Breast epithelium (tissue), 4 donors: ENCODE results near the gene NUBP1. TPM values are rescaled to one million over a fixed set of nuclear protein-coding genes. Genes with fewer than 3 reads are reported as not detected.

Experiments
- DNase-seq, 2 donors: peaks; one replicate each; pipeline ENCODE4 v3.0.0-alpha.2; 2019; ENCODE audit warnings: low spot score in 2 of 2
- H3K27ac ChIP-seq, 2 donors: fragments of 200-600 bp; sonication (generic) in 1 of 2; one replicate each; pipeline ENCODE4 v1.5.1; 2016 to 2019; ENCODE audit warnings: mild to moderate bottlenecking in 1 of 2
- H3K27me3 ChIP-seq, 2 donors: fragments of 200-600 bp; sonication (generic) in 1 of 2; one replicate each; pipeline versions ENCODE4 v1.5.1 to v1.6.0; 2017 to 2019; ENCODE audit warnings: control low read depth in 1 of 2, mild to moderate bottlenecking in 1 of 2
- H3K36me3 ChIP-seq: fragments of 200-600 bp; one replicate; pipeline ENCODE4 v1.5.1; 2019
- H3K4me1 ChIP-seq, 2 donors: fragments of 200-600 bp; sonication (generic); one replicate each; pipeline ENCODE4 v1.5.1; 2016 to 2019; ENCODE audit warnings: control low read depth in 1 of 2
- H3K4me3 ChIP-seq, 3 donors: fragments of 200-600 bp; sonication (generic); 1 replicate in 2 of 3; 2 replicates in 1 of 3; pipeline ENCODE4 v1.5.1; 2016 to 2019; ENCODE audit warnings: mild to moderate bottlenecking in 3 of 3, moderate library complexity in 2 of 3
- H3K9me3 ChIP-seq, 2 donors: fragments of 200-600 bp; sonication (generic) in 1 of 2; one replicate each; pipeline ENCODE4 v1.5.1; 2016 to 2019; ENCODE audit warnings: control low read depth in 1 of 2
- CTCF ChIP-seq, 3 donors: fragments of 450-650 bp; IDR thresholded peaks; one replicate each; pipeline ENCODE4 v1.5.1; 2016 to 2017; ENCODE audit warnings: antibody characterized with exemption in 3 of 3, mild to moderate bottlenecking in 3 of 3, moderate library complexity in 3 of 3
- POLR2A ChIP-seq: fragments of 450-650 bp; IDR thresholded peaks from one replicate; pipeline ENCODE4 v1.6.1; 2016; ENCODE audit warnings: antibody characterized with exemption, mild to moderate bottlenecking, moderate library complexity
- POLR2AphosphoS5 ChIP-seq, 3 donors: sonication (generic); formaldehyde crosslinking; IDR thresholded peaks; one replicate each; pipeline ENCODE4 v1.6.1; 2017; ENCODE audit warnings: antibody characterized with exemption in 3 of 3
- intact Hi-C: fragments of 100-400 bp; cut with DNase I; formaldehyde crosslinking; loops from one replicate; pipeline ENCODE4 v1.15.1; 2023; ENCODE audit warnings: low total_unique reads
- total RNA-seq, 3 donors: library from RNA; depleted of rRNA; stranded (reverse); fragments of >200 nt; gene quantifications; one replicate each; pipeline ENCODE4 v1.1.0, GENCODE V29; 2016

The NUBP1 gene
- total RNA-seq, 3 donors from 2014 or later: 19.7 to 32.1 (median 28.8) TPM

DNA sequence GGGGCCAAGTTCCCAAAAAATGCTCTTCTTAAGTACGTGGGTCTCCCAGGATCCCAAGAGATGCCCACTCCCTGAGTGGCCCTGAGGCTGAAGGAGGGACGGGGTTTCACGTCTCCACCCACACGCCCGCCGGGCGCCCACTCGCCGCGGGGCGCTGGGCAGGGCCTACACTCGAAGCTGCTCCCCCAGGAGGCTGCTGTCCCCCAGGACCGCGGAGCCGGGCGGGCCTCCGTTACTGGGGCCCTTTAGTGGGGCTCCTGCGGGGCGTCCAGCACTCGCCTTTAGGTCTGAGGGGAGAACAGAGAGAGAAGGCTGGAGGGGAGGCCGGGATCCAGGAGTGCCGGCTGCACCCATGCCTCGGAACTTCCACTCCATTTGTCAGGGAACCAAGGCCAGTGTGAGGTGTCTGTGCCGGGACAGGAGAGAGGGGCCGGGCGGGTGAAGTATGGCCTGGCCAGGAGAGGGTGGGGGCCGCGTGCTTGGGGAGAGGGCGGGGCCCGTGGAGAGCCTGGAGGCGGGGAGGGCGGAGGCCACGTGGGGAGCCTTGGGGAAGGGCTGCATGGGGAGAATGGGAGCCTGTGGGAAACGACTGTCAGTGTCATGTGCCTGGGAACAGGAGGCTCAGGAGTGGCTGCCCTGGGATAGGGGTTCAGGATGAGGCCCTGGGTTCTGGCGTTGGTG, 18.8 kb downstream of the NUBP1 start:
- Histone ChIP-seq H3K27ac (no peak overlapping the region), H3K4me3 (no peak overlapping the region), H3K36me3 (peaks cover 23% of the 10 kb centered on the region), H3K9me3 (no peaks in the 10 kb centered on the region), H3K27me3 (no peaks in the 10 kb centered on the region), H3K4me1 (no peaks in the 10 kb centered on the region)
- no peak for DNase-seq
- intact Hi-C loops: no loop called here
- TF ChIP-seq POLR2AphosphoS5 (IDR thresholded peaks at IDR 0.05) (no peak), CTCF (IDR thresholded peaks at IDR 0.05) (no peak), POLR2A (no peak)

DNA sequence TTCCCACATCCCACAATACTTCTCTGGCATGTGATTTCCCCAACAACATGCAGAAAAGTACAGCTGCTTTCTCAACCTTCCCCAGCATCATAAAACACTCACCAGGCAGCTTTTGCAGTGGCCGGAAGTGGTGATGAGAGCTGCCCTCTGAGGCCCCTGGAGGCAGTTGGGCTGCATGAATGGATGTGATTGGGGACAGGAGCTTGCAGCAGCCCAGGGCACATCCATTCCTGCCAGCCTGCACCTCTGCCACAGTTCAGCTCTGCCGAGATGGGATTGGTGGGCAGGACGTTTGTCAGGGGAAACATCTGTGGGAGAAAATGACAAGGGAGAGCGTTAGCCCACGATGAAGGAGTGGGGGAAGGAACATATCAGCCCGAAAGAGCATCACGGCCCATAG, 19.8 kb downstream of the NUBP1 start:
- Histone ChIP-seq H3K27ac (no peak overlapping the region), H3K36me3 (peaks cover 18% of the 10 kb centered on the region), H3K27me3 (no peaks in the 10 kb centered on the region), H3K4me3 (no peak overlapping the region), H3K9me3 (no peaks in the 10 kb centered on the region), H3K4me1 (no peaks in the 10 kb centered on the region)
- no peak for DNase-seq
- intact Hi-C loops: no loop called here
- no peak for TF ChIP-seq POLR2AphosphoS5 (IDR thresholded peaks at IDR 0.05)
- TF ChIP-seq CTCF (IDR thresholded peaks at IDR 0.05): no peak
- TF ChIP-seq POLR2A: no peak

DNA sequence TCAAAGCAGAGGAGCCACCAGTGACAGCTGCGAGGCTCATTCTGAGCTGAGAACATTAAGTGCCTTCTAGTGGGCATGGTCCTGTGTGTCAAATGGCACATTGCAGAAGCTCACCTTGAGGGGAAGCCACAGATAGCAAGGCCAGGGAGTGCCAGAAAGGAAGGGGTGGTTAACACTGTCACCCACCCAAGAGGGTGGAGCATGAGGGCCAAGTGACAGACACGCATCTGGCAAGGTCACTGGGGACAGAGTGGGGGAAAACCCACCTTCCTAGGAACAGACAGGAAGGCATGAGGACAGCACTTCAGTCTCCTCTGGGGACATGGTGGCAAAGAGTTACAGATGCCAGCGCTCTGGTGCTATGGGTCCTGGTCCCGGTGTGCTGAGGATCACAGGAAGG, 22.1 kb downstream of the NUBP1 start:
- Histone ChIP-seq H3K4me3 (no peak overlapping the region), H3K9me3 (no peaks in the 10 kb centered on the region), H3K36me3 (peaks cover 6% of the 10 kb centered on the region), H3K4me1 (no peaks in the 10 kb centered on the region), H3K27ac (no peak overlapping the region), H3K27me3 (no peaks in the 10 kb centered on the region)
- DNase-seq: no peak
- intact Hi-C loops: no loop called here
- TF ChIP-seq POLR2A (no peak), CTCF (IDR thresholded peaks at IDR 0.05) (no peak), POLR2AphosphoS5 (IDR thresholded peaks at IDR 0.05) (no peak)

GRCh38 chr16:10767127-10767526, 23.5 kb downstream of the NUBP1 start:
- Histone ChIP-seq H3K4me1 (no peaks in the 10 kb centered on the region), H3K36me3 (no peaks in the 10 kb centered on the region)
- intact Hi-C loops: no loop called here

DNA sequence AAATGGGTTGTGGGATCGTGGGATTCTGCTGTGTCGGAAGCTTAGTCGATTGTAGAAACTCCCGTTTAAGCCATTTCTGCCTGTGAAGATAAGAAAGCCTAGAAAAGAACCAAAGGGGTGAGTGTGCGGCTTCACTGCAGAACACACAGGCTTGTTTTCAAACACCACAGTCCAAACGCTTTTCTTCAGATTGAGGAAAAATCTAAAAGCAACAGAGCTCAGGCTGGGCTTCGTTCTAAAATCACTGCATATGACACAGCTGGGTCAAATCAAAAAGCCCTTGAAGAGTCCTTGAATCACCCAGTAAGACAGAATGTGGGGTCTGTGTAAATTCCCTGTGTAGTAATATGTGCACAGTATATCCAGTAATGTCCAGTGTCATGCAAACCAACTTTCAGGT, 25.7 kb downstream of the NUBP1 start:
- no peaks in the 10 kb centered on the region for H3K27me3 ChIP-seq
- DNase-seq: no peak
- no peaks in the 10 kb centered on the region for H3K9me3 ChIP-seq
- TF ChIP-seq CTCF (IDR thresholded peaks at IDR 0.05) (no peak), POLR2A (no peak), POLR2AphosphoS5 (IDR thresholded peaks at IDR 0.05) (no peak)
- H3K27ac ChIP-seq: no peak overlapping the region
- no peaks in the 10 kb centered on the region for H3K36me3 ChIP-seq
- no peak overlapping the region for H3K4me3 ChIP-seq
- H3K4me1 ChIP-seq: no peaks in the 10 kb centered on the region
- intact Hi-C loops: no loop called here

More at GRCh38 chr16:10767127-10767526, 23.5 kb downstream of the NUBP1 start:
- Histone ChIP-seq H3K9me3 (no peaks in the 10 kb centered on the region), H3K4me3 (no peak overlapping the region), H3K27ac (no peak overlapping the region), H3K27me3 (no peaks in the 10 kb centered on the region)
- DNase-seq: no peak
- no peak for TF ChIP-seq POLR2A
- TF ChIP-seq CTCF (IDR thresholded peaks at IDR 0.05): no peak
- TF ChIP-seq POLR2AphosphoS5 (IDR thresholded peaks at IDR 0.05): no peak
